ENCODE data around the gene CACUL1. TPM values are rescaled to one million over a fixed set of nuclear protein-coding genes. Genes with fewer than 3 reads are reported as not detected.
"Not testable (repeated sequence)": the region's sequence is repeated elsewhere in the genome, so short reads cannot be mapped to it uniquely, and the experiment has no call there.

The CACUL1 gene
- total RNA-seq, 1 experiment from 2014 or later = 37.4 TPM

GRCh38 chr10:118658762-118659161, 96.0 kb downstream of the CACUL1 start:
- no peak for DNase-seq (ENCODE audit: extremely low read depth, low read depth)

GRCh38 chr10:118658168-118658567, 96.6 kb downstream of the CACUL1 start:
- DNase-seq (ENCODE audit: extremely low read depth, low read depth) = not testable (repeated sequence)

DNA sequence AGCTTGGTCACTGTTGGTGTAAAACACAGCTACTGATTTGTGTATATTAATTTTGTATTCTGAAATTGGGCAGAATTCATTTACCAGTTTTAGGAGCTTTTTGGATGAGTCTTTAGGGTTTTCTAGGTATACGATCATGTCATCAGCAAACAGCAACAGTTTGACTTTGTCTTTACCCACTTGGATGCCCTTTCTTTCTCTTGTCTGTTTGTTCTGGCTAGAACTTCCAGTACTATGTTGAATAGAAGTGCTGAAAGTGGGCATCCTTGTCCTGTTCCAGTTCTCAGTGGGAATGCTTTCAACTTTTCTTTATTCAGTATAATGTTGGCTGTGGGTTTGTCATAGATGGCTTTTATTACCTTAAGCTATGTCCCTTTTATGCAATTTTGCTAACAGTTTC, 109.5 kb downstream of the CACUL1 start:
- not testable (repeated sequence) for DNase-seq (ENCODE audit: extremely low read depth, low read depth)

DNA sequence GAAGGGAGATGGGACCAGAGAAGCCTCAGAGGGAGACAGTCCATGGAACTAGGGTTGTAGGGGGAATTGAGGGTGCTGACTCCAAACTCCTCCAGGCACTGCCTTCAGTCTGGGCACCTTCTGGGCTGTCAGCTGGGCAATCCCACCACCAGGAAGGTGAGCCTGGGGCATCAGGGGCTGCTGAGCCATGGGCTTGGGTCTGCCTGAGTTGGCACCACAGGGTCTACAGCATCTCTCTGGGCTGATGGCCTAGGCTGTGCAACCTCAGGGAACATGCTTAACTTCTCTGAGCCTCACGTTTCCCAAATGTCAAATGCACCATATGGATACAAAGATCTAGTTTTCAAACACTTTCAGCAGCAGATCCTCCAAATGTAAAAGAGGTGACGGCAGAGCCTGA, 112.5 kb downstream of the CACUL1 start:
- no peak for DNase-seq (ENCODE audit: extremely low read depth, low read depth)

DNA sequence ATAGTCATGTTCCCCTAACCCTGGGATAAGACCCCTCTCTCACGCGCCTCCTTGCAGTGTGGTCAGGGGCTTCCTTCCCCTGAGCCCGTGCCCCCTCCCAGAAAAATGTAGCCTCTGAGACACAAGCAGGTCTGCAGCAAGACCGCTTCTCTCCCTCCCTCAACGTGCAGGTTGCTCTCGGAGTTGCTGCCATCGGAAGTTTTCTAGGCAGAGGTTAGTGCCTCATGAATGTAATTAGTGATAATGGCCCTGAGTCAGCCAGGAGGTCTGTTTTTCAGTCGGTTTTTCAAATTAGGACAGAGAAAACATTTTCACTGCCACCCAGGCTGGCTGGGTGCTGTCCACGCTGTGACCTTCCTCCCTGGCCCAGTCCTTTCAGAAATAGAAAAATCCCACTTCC, 116.1 kb downstream of the CACUL1 start:
- no peak for DNase-seq (ENCODE audit: extremely low read depth, low read depth)

DNA sequence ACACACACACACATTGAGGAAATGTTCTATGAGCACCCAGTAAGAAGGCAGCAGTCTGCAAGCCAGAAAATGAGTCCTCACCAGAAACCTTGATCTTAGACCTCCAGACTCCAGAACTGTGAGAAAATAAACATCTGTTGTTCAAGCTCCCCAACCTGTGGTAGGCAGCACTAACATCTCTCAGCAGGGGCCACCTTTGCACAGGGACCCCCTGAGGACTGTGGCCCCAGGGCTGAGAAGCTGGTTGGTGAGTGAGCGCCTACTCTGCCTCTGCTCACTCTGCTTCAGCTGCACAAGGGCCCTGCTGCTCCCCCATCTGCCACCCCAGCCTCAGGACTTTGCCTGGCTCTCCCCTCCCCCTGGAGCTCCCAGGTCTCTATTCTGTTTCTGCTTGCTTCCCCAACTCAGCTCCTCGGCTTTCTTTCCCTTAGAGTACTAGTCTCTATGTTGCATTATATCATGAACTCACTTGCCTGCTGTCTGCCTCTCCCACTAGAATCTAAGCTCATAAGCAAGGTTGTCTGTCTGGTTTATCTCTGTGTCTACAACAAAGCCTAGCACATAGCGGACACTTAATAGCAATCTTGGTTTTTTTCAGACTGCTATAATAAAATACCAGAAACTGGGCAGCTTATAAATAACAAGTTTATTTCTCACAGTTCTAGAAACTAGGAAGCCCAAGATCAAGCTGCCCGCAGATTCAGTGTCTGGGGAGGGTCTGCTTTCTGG, 118.9 kb downstream of the CACUL1 start:
- no peak for DNase-seq (ENCODE audit: extremely low read depth, low read depth)

GRCh38 chr10:118633786-118634185, 121.0 kb downstream of the CACUL1 start:
- DNase-seq (ENCODE audit: extremely low read depth, low read depth) = no peak

DNA sequence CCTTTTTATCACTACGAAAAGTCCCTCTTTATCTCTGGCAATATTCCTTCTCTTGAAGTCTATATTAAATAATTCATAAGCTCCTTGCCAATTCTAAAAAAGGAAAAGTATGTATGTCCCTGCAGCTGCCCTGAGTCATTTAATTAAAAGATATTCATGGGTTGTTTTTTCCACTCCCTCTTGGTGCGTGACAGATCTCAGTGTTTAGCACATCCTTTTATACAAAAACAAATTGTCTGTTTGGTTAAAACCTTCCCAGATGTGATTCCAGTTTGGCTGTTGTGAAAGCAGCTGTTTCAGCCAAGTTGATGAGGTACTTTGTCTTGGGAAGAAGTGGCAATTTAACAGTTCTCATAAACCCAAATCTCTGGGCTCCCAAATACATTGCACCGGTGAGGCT, 125.6 kb downstream of the CACUL1 start:
- DNase-seq (ENCODE audit: extremely low read depth, low read depth) = no peak

DNA sequence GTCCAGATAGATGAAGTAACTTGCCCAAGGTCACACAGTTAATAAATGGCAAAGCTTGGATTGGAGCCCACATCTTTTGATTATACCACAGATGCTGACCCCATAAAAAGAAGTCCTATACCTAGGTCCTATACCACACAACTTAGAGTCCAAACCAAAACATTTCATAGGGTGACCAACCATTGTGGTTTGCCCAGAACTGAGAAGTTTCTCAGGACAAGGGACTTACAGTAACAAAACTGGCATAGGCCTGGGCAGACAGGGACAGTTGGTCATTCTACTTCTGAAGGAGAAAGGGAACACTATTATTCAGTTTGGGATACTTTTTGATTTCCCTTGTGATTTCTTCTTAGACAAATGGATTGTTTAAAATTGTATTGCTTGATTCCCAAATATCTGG, 126.4 kb downstream of the CACUL1 start:
- no peak for DNase-seq (ENCODE audit: extremely low read depth, low read depth)

DNA sequence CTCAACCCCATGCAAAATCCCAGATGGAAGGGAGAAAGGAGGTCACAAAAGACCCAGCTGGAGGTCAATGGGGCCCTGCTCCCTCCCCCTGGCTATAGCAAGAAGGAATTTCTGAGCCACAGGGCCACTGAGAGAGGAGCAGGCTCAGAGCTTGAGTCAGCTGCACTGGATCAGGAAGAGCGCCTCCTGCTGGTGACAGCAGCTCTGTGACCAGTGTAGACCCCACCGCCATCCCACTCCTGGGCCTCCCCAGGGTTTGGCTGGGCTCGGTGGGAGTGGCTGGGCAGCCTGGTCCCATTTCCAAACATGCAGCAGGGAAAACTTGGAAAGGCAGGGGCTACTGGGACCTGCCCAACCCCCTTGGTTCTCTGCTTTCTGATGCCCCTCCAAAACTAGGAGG, 127.8 kb downstream of the CACUL1 start:
- no peak for DNase-seq (ENCODE audit: extremely low read depth, low read depth)

Other genes with a start within 250 kb of the CACUL1 start
- not detected in 2 replicates for gene PRLHR, start 159.3 kb downstream of the CACUL1 start, total RNA-seq (2014; rRNA removed; shearing (Covaris generic))

Measured in NCI-H460 (cell line).